NOMO-1 treated with dmso at 0.1 percent for 144 hours (cell line): ENCODE results near the gene RGS2.

Experiments
- DNase-seq: peaks from one replicate; lab custom pipeline; 2025; ENCODE audit not compliant: unreplicated experiment; lab: John Stamatoyannopoulos, UW

Gene RGS2

DNA sequence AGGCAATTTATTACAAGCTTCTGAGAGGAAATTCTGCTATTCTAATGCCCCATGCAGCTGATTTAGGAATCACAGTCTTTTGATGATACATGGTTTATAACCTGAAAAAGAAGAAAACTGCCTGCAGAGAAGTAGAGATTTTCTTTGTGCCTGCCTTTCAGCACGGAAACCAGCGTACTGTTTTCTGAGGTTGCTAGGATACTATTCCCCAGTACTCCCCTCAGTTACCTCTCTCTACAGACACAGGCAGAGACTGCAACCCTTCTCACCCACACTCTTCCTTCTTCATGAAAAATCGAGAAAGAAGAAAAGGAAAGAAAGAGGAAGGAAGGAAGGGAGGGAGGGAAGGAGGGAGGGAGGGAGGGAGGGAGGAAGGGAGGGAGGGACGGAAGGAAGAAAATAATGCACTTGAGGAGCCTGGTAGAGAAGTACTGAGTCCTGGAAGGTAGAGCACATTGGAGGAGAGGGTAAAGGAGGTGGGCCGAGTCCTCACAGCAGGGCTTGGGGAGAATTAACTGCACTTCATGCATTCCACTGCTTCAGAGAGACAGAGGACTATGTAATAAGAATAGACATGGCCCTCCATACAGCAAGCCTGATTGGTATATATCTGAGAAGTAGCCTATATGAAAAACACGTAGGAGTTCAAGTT is 21.9 kb downstream of the RGS2 start:
- DNase-seq = no peak

DNA sequence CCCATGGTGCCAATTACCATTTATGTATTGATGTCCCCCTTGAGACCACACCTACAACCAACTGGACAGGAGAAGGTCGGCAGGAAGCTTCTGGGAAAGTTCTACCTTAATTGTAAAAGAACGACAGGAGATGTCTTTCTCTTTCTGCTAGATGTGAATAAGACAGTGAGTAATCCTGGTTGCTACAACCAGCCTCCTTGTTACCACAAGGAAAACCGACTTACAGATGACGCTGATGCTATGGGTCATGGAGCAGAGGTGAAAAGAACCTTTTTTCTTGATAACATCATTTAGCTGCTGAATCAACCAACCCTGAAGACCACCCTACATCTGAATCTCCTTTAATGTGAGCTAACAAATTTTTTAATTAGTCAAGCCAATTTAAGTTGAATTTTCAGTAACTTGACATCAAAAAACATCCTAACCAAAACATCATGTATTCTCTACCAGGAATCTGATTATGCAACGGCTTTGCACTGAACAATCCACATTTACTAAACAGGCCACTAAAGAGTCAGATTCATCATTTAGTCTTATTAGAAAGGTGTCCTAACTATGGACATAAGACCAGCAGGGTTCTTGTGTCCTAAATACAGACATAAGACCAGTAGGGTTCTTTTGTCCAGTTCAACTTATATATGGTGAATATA is 23.0 kb downstream of the RGS2 start:
- no peak for DNase-seq

DNA sequence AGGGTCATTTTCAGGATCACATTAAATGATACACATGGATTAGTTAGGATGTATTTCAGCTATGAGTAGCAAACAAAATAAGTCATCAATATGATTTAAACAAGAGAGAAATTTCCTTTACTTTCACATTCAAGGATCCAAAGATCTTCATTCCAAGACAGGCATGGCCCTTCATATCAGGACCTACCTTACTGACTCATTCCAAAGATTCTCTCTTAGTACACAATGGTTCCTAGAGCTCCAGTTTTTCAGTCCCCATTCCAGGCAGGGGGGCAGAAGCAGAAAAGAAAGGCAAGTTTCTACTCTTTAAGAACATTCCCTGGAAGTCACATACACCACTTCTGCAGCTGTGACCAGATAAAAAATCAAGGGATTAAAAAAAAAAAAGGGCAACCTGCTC is 23.7 kb downstream of the RGS2 start:
- no peak for DNase-seq

DNA sequence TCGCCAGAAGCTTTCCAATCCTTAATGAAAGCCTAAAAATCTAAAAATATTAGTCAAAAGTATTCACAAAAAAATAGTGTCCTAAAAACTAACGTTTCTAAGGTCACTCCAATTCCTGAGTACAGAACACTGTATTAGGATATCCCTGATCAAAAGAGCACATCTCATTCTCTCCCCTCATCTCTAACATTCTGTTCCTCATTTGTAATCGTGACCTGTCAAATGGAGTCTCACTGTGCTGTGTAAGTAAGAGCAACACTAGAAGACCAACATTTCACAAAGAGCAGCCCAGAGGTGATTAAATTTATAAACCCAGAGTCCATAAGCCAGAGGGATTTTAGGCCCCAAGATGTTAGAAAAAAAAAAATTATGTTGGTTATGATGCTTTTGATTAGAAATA is 26.3 kb downstream of the RGS2 start:
- DNase-seq = no peak

DNA sequence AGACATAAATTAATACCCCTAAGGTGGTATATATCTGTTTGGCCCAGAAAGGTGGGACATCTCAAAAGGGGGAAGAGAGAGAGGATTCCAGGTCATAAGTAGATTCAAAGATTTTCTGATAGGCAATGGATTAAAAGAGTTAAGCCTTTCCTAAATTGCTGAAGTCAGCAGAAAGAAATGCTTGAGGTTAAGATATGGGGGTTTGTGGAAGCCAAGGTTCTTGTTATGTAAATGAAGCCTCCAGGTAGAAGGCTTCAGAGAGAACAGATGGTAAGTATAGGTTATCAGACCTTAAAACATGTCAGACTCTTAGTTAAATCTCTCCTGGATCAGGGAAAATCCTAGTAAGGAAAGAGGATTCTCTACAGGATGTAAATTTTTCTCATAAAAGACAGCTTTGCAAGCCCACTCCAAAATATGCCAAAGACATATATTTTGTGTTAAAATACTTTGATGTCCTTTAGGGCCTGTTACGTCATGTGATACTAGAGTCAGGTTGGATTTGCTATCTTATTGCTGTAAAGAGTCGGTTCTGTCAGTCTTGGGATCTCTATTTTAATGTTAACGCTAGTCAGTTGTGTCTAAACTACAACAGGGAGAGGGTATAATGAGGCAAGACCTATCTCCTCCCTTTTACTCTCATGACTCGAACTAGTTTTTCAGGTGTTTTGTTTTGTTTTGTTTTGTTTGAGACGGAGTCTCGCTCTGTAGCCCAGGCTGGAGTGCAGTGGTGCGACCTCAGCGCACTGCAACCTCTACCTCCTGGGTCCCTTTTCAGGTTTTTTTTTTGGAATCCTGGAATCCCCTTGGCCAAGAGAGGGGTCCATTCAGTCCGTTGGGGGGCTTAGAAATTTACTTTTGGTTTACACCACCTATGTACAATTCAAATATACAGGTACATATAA is 30.6 kb downstream of the RGS2 start:
- DNase-seq = no peak

- no peak for DNase-seq
Observed at GRCh38 chr1:192844360-192844759, 35.5 kb downstream of the RGS2 start.

- no peak for DNase-seq
Observed at GRCh38 chr1:192846950-192847349, 38.1 kb downstream of the RGS2 start.

DNA sequence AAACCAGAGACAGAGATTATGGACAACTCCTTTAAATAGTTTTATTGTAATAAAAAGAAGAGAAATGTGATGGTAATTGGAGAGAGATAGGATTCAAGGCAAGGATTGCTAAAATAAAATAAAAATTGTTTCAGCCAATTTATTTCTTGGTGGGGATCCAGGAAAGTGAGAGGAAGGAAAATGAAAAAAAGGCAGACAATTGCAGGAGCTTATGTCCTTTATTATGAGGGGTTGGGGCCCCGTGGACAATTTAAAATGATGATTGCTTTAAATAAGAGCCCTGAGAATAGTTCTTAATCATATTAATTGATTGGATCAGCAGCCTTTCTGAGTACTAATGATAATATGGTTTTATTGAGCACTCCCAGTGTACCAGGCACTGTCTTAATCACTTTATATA is 40.2 kb downstream of the RGS2 start:
- no peak for DNase-seq

DNA sequence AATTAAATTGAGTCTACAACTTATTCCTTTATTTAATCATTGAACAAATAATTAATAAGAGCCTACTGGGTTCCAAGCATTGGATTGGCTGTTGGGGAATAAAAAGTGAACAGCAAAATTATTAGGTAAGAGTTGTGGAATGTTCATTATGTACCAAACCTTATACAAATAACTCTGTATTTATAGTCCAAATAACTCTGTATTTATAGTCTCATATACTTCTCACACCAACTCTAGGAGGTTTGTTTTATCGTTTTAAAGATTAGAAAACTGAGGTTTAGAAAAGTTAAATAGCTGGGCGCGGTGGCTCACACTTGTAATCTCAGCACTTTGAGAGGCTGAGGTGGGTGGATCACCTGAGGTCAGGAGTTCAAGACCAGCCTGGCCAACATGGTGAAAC is 40.6 kb downstream of the RGS2 start:
- DNase-seq = no peak

DNA sequence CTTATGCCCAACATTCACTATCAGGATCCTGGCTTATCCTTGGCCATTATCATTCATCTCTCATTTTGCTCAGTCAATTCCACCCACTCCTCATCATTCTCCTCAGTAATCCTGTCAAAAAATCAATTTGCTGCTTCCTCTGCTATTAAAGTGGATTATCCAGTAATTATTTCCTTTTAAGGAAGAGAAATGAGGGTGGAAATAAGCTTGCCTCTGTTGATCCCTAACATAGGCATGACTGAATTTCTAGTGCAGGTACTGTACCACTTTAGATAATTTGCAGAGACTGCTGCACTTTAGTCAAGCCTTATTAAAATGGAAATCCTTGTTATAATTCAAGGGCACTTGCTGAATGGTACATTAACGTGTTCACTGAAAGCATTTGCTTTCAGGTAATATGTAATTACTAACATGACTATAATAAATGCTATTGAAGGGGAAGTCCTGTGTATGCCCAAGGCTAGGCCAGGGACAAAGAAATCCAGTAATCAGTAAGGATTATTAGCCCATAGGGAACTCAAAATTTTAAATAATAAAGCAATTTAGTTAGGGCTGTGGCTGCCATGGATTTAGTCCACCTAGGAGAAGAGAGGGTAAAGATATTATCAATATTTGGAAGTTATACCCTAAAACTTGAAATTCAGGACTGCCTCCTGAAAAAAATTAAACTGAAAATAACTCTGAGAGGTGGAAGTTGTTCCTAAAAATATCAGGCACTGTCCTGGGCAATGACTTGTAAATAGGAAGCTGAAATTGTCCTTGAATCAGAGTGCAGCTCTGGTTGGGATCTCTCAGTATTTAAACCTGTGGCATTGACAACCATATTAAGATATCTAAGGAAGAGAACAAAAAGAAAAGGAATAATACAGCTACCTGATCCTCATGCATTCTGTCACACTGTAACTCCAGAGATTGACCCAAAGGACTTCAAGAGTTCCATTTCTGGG is 43.4 kb downstream of the RGS2 start:
- no peak for DNase-seq

GRCh38 chr1:192858456-192858855 is 49.6 kb downstream of the RGS2 start:
- DNase-seq = no peak

- no peak for DNase-seq
Observed at GRCh38 chr1:192859808-192860207, 51.0 kb downstream of the RGS2 start.

DNA sequence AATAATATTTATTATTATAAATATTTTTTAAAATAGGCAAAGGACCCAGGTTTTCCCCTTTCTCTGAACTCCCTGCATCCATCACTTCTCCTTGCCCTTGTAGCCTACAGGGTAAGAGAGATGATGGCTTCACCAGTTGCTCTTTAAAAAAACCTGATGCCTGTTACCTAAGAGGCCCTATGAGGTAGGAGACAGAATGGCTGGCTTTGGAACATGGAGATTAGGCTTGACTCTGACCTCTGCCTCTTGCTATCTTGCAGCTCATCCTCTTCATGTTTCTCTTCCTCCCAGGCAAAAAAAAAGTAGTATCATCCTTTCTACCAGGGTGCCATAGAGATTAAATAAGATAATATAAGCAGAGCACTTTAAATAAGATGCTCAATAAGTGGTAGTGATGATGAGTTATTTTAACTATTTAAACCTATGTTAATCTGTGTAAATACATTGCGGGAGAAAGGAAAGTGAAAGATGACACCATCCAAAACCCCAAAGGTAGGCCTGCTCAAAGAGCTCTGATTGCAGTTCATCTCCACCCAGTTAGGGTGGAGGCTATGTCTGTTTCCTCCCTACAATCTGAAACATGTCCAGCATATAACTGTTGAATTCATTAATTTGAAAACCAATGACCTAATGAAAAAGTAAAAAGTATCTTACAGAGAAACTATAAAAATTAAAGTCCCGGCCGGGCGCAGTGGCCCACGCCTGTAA is 51.8 kb downstream of the RGS2 start:
- no peak for DNase-seq

GRCh38 chr1:192861860-192862259 is 53.0 kb downstream of the RGS2 start:
- DNase-seq = no peak
